ENCODE measurements around the gene OR51I2. TPM values are rescaled to one million over a fixed set of nuclear protein-coding genes. Genes with fewer than 3 reads are reported as not detected.

OR51I2 gene
- total and polyA plus RNA-seq, 10 donors: not detected

DNA sequence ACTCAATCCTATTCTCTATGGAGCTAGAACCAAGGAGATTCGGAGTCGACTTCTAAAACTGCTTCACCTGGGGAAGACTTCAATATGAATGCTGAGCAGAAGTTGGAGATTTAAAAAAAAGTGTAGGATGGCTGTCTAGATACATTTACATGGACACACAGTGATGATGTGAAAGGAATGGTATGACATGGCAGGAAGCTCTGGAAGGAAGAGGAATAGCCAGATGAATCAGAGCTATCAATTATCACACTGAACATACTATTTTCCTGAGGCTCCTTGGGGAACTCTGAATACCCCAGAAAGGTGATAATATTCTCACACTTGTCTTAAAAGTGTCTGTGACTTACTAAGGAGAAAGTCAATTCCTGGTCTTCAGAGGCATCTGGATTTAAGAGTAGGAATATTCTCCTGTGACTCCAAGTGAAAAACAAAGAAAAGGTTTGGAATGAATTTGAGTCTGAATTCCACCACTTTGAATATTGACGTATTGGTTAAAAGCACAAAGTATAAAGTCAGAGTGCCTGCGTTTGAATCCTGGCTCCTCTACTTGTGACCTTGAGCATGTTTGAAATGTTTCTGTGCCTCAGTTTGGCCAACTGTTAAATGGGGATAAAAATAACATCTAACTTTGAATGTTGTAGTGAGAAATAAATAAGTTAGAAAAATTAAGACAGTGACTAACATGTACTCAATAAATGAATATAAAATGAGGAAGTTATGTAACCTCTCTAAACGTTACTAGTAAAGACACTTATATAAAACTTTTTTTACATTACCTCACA is 40.6 kb downstream of the OR51I2 start:
- Histone ChIP-seq H3K36me3 (no peaks in the 10 kb centered on the region), H3K4me1 (no peaks in the 10 kb centered on the region), H3K27ac (no peak overlapping the region), H3K27me3 (replicated peaks in 1 of 7) (no peaks in the 10 kb centered on the region), H3K4me3 (no peak overlapping the region), H3K9me3 (no peaks in the 10 kb centered on the region)
- 51 to 55% (median 54%) methylated on average over 5 of the region's 5 CpGs for WGBS, 5 donors
- TF ChIP-seq POLR2AphosphoS5 (IDR thresholded peaks at IDR 0.05) (no peak), POLR2A (IDR thresholded peaks at IDR 0.05) (no peak)
- TF ChIP-seq, protein P1, sequence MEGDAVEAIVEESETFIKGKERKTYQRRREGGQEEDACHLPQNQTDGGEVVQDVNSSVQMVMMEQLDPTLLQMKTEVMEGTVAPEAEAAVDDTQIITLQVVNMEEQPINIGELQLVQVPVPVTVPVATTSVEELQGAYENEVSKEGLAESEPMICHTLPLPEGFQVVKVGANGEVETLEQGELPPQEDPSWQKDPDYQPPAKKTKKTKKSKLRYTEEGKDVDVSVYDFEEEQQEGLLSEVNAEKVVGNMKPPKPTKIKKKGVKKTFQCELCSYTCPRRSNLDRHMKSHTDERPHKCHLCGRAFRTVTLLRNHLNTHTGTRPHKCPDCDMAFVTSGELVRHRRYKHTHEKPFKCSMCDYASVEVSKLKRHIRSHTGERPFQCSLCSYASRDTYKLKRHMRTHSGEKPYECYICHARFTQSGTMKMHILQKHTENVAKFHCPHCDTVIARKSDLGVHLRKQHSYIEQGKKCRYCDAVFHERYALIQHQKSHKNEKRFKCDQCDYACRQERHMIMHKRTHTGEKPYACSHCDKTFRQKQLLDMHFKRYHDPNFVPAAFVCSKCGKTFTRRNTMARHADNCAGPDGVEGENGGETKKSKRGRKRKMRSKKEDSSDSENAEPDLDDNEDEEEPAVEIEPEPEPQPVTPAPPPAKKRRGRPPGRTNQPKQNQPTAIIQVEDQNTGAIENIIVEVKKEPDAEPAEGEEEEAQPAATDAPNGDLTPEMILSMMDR (IDR thresholded peaks at IDR 0.05 in 8 of 11, conservative IDR thresholded peaks at IDR 0.05 in 3 of 11): no peak
- intact Hi-C loops (cut with DNase I; ENCODE audit: low total_unique reads): no loop called here
- no peak for DNase-seq

DNA sequence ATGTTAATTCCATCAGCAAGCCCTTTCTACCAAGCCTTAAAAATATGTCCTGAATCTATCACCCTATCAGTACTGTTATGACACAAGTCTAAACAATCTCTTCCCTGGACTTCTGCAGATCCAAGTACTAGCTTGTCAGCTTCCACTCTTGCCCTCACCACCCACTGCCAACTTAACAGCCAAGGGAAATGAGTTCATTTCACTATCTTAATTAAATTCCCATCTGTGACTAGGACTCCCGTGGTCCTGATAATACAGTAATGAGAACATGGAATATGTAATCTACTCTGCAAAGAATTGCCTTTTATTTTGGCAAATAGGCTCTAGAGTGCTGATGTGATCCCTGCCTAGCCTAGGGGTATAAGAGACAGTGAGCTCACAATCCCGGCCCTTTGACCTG is 50.5 kb downstream of the OR51I2 start:
- WGBS, 5 donors: 56 to 78% (median 72%) methylated on average over 2 of the region's 2 CpGs
- Histone ChIP-seq H3K4me3 (no peak overlapping the region), H3K27ac (no peak overlapping the region), H3K9me3 (no peaks in the 10 kb centered on the region), H3K27me3 (replicated peaks in 1 of 7) (no peaks in the 10 kb centered on the region), H3K36me3 (no peaks in the 10 kb centered on the region), H3K4me1 (no peaks in the 10 kb centered on the region)
- no peak for DNase-seq
- intact Hi-C loops (cut with DNase I; ENCODE audit: low total_unique reads): no loop called here
- TF ChIP-seq POLR2A (IDR thresholded peaks at IDR 0.05): no peak
- TF ChIP-seq POLR2AphosphoS5 (IDR thresholded peaks at IDR 0.05): no peak
- TF ChIP-seq, protein P1 (IDR thresholded peaks at IDR 0.05 in 8 of 11, conservative IDR thresholded peaks at IDR 0.05 in 3 of 11): no peak

DNA sequence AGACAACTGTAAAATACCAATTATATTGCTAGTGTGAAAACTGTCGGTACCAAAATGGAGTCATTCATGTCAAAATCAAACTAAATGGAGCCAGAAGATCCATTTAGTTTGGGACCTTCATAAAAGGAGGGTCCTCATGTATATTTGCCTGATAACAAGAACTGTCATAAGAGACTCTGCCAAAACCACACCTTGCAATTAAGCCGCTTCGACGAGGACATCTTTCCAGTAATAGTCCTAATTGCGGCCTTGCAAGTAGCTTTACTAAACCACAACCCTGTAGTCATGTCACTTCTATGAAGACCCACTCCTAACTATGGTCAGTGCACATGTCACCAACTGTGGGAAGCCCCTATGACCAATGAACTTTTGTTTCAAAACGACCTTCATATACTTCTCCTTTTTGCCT is 51.3 kb downstream of the OR51I2 start:
- no peaks in the 10 kb centered on the region for H3K27me3 ChIP-seq (replicated peaks in 1 of 7)
- intact Hi-C loops (cut with DNase I; ENCODE audit: low total_unique reads): no loop called here
- no peak for TF ChIP-seq POLR2AphosphoS5 (IDR thresholded peaks at IDR 0.05)
- no peak for TF ChIP-seq POLR2A (IDR thresholded peaks at IDR 0.05)
- TF ChIP-seq, protein P1 (IDR thresholded peaks at IDR 0.05 in 8 of 11, conservative IDR thresholded peaks at IDR 0.05 in 3 of 11): no peak

DNA sequence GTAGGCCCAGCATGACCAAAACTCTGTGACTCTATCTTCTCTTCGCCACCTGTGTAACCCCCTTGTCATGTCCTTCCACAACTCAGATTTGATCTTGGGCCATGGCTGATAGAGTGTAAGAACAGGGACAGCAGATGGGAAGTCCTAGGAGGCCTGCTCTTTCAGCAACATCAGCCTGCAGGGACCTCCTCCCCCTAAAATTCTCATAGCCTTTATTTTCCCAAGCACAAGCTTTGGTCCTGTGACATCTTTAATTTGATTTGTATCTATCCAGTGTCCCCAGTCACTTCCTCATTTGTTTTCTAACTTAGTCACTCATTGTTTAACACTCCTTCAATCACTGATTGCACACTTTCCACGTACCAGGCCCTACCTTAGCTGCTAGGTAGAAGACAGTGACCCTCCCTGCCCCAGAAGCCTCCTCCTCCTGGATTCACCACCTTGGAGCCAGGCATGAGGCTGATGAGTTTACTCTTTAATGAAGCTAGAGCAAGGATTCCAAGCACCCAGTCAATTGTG is 55.3 kb downstream of the OR51I2 start:
- no peaks in the 10 kb centered on the region for H3K4me1 ChIP-seq
- no peak for DNase-seq
- no peak overlapping the region for H3K4me3 ChIP-seq
- TF ChIP-seq, protein P1 (IDR thresholded peaks at IDR 0.05 in 8 of 11, conservative IDR thresholded peaks at IDR 0.05 in 3 of 11): no peak
- TF ChIP-seq POLR2A (IDR thresholded peaks at IDR 0.05): no peak
- TF ChIP-seq POLR2AphosphoS5 (IDR thresholded peaks at IDR 0.05): no peak
- peaks cover 0 to 7% (median 0%) of the 10 kb centered on the region in 7 donors for H3K27me3 ChIP-seq (replicated peaks in 1 of 7)
- H3K27ac ChIP-seq: no peak overlapping the region
- H3K36me3 ChIP-seq: no peaks in the 10 kb centered on the region
- no peaks in the 10 kb centered on the region for H3K9me3 ChIP-seq
- intact Hi-C loops (cut with DNase I; ENCODE audit: low total_unique reads): no loop called here
- 74 to 89% (median 78%) methylated on average over 2 of the region's 2 CpGs for WGBS, 5 donors

More for the DNA sequence above, 51.3 kb downstream of the OR51I2 start:
- no peaks in the 10 kb centered on the region for H3K9me3 ChIP-seq
- no peak overlapping the region for H3K27ac ChIP-seq
- H3K36me3 ChIP-seq: no peaks in the 10 kb centered on the region
- DNase-seq: no peak
- no peaks in the 10 kb centered on the region for H3K4me1 ChIP-seq
- no peak overlapping the region for H3K4me3 ChIP-seq
- WGBS, 5 donors: 77 to 87% (median 81%) methylated on average over 6 of the region's 6 CpGs

Data from spleen (tissue), 11 donors.